ENCODE data around the gene CNN2.
A peak's percentile ranks its signal among the peaks of the same experiment; 100 is the strongest.

CNN2 gene

GRCh38 chr19:1025960-1026782, at the start of gene CNN2:
CNN2 (plus strand) TSS chr19:1026608; CDS start chr19:1026662, 54 bp downstream.
- no peak for DNase-seq

DNA sequence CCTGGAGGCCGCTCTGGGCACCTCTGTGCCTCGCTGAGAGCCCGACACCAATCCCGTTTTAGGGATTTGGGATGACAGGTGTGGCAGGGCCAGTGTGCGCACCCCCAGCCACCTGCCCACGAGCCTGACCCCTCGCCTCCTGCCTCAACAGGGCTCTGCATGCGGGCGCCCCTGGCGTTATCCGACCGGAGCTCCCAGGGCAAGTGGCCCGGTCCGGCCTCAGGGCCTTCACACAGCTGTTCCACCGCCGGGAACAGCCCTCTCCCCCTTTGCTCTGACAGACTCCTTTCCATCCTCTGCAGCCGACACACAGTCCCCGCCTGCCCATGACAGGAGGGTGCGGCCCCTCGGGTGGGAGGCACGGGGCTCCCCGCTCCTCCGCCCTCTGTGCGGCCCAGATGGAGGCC, 49.3 kb upstream of the CNN2 start:
- DNase-seq: no peak

DNA sequence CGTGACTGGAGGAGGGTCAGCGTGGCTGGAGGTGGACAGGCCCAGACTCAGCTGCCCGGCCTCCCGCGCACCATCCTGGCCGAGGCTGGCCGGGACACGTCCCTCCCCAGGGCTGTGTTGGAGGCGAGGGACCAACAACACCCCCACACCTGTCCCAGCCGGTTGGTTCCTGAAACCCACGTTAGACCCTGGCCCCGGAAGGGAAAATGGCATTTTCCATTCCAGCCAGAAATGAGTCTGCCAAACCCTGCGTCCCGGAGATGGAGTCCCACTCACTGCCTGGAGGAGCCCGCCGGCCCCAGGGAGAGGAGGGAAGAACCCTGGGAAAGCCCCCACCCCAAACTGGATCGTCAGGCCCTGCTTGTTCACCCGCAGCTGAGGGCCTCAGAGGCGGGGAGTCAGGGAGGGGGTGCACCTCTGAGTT, 47.1 kb upstream of the CNN2 start:
- no peak for DNase-seq

DNA sequence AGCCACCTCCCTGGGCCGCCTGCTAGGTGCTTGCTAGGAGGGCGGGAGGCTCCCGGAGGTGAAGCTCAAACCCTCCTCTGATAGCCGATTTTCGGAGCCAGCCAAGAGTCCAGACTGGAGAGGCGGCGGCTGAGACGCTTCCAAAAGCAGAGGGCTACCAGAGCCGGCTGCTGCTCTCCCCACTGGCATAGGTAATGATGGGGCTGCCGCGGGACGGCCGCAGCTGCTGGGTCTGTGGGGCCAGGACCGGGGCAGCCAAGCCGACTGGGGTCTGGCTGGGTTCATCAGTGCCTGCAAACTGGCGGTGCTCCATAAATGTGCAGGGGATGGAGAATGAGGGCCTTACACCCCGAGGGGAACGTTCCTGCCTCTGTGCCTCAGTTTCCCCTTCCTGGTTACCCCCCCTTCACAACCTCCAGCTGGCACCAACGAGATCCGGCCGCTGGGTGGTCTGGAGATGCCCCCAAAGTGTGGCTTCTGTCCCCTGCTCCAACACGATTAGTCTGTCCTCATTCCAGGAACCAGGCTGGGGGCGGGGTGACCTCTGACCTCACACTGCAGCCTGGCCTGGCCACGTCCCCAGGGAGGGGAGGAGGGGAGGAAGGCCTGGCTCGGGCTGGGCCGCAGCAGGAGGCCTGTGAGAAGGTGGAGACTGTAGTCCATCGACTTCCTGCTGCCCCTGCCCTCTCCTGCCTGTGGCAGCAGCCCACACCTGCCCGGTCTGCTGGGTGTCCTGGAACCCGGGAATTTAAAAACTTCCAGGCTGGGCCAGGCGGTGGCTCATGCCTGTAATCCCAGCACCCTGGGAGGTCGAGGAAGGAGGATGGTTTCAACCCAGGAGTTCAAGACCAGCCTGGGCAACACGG, 46.0 kb upstream of the CNN2 start:
- no peak for DNase-seq

DNA sequence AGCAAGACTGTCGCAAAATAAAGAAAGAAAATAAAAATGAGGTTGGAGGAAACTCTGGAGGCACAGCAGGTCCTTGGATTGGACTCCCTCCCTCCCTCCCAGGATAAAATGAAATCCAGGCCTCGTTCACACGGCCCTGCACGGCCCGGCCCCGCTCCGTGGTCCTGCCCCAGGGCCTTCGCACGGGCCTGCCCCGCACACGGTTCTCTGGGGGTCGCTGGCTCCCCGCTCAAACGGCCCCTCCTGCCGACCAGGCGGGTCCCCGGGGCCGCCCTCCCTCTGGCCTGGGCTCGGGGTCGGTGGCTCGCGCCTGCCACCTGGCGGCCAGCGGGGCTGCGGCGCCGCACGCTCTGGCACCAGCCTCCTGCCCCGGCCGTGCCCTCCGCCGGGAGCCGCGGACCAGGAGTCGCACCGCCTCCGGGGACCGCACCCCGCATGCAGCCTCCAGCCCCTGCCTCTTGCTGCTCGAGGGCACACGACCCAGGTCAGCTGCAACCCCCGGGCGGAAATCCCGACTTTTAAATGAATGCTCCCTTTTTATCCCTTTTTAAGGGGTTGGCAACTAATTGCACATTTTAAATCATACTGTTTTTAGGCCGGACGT, 43.7 kb upstream of the CNN2 start:
- no peak for DNase-seq

- peak; percentile 82 for DNase-seq
These were observed 42.0 kb upstream of the CNN2 start, which contains the start of gene WDR18 for GRCh38 chr19:984165-984967. WDR18 (plus strand) TSS chr19:984345; CDS start chr19:984354, 9 bp downstream.

DNA sequence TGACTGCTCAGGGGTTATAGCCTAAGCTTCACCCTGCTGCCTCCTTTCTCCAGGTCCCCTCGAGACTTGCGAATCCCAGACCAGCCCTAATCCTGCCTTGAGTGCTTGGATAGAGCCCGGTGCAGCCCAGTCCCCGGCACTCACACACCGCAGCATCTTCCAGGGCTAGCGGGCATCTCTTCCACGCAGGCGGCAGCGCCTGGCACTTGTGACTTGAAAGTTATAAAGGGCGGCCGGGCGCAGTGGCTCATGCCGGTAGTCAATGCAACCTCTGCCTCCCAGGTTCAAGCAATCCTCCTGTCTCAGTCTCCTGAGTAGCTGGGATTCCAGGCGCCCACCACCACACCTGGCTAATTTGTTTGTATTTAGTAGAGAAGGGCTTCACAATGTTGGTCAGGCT, 40.3 kb upstream of the CNN2 start:
- no peak for DNase-seq

DNA sequence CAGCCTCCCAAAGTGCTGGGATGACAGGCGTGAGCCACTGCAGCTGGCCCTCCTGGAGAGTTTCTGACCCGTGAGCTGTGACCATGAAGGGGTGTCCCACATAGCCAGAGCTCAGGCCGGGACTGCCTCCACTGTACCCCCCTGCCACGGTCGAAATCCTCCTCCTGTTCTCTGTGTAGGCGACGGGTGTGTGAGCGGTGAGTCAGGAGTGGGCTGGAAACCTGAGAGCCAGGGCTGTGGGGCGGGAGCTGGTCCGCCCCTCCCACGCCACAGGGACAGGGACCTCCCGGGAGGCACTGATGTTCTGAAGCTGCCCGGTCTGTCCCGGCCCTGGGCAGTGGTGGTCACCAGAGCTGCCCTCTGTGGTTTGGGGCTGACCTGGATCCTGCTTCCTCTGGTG, 38.3 kb upstream of the CNN2 start:
- DNase-seq: no peak

DNA sequence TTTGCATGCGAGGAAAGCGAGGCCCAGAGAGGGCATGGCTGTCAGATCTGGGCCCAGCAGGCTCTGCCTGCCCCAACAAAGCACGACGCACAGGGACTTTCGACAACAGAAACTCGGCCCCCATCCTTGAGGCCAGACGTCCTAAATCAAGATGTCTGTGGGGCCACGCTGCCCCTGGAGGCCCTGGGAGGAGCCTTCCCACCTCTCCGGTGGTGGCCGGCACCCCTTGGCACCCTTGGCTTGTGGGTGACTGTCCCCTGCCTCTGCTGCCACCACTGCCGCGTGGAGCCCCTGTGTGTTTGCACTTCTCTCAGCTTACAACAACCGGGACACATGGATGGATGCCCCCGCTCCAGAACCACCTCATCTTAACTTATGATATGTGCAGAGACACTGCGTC, 37.9 kb upstream of the CNN2 start:
- DNase-seq: no peak

DNA sequence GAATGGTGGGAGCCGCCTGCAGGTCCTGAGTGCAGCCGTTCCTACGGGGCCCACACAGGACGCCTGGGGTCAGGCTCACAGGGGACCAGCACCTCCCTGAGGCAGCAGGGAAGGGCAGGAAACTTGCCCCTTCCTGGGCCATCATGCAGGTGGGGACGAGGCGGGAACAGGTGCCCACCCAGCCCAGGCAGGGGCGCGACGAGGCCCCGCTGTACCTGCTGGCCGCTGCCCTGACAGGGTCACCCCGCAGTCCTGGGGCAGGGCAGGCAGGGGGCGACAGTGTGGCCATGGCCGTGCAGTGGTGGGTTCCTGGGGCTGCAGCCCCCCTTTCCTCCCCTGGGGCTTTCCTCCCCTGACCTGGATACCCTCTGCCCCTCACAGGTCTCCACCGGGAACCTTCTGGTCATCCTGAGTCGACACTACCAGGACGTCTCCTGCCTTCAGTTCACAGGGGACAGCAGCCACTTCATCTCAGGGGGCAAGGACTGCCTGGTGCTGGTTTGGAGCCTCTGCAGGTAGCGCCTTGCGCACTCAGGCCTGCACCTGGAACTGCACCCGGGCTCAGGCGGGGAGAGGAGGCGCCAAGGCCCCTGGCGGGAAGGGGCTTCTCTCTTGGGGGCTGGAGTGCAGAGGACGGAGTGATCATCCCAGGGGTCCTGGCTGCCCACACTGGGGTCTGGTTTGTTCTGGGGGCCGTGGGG, 36.9 kb upstream of the CNN2 start:
- no peak for DNase-seq

- no peak for DNase-seq
These were observed 36.3 kb upstream of the CNN2 start for GRCh38 chr19:990119-990571.

- no peak for DNase-seq
These were observed 35.7 kb upstream of the CNN2 start for GRCh38 chr19:990746-991145.

- DNase-seq: no peak
These were observed 35.1 kb upstream of the CNN2 start for GRCh38 chr19:991174-991931.

GRCh38 chr19:991932-992669, 34.3 kb upstream of the CNN2 start:
- DNase-seq: no peak

- no peak for DNase-seq
These were observed 33.7 kb upstream of the CNN2 start for GRCh38 chr19:992670-993055.

GRCh38 chr19:993361-993830, 33.0 kb upstream of the CNN2 start:
- no peak for DNase-seq

DNA sequence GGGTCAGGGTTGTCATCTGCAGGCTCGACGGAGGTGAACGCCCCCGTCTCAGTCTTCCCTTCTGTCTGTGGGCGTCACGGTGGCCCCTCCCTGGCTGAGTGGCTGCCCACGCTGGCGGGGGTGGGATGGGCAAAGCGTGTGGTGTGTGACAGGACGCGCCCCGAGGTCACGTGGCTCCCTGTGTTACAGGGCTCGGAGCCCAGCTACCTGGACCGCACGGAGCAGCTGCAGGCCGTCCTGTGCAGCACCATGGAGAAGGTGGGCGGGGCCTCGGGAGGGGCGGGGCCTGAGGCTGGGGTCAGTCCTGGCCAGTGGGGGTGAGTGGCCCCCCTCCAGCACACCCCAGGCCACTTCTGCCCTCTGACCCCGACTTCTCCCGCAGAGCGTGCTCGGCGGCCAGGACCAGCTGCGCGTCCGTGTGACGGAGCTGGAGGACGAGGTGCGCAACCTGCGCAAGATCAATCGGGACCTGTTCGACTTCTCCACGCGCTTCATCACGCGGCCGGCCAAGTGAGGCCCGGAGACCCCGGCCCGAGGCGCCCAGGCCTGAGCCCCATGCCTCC, 32.5 kb upstream of the CNN2 start:
- no peak for DNase-seq

- no peak for DNase-seq
These were observed 31.9 kb upstream of the CNN2 start for GRCh38 chr19:994516-994915.

DNA sequence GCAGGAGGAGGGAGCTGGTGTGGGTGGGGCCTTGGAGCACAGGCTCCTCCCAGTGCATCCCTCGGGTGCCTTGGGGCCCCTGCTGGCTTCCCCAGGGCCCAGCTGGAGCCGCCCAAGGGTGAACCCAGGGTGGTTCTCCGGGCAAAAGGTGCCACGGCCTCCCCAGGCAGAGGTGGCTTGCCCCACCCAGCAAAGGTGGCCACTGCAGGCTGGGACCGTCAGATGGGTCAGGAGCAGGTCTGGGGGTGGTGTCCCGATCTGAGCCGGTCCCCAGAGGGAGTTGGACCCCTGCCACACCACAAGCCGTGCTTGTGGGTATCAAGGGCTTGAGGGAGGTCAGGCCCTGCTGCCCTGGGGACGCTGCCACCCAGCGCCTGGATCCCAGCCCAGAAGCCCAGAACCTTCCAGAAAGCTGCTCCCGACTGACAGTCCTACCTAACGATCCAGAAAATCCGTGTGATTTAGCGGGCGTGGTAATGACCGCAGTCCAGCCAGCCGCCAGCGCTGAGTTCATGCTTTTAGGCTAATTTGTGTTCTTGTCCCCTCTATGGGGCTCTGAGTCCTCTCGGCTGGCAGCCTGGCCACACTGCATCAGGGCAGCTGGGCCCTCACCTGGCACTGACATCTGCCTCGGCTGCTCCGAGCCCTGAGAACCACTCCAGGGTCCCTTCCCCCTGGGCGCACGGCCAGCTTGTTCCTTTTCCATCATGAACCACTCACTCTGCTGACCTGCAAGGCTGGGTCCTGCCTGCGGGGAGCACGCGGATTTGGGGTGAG, 31.2 kb upstream of the CNN2 start:
- no peak for DNase-seq
